Embryonic facial prominence (tissue), 1 donor: ENCODE measurements around the gene MAGI3.
"Not testable (repeated sequence)": the region's sequence is repeated elsewhere in the genome, so short reads cannot be mapped to it uniquely, and the experiment has no call there.

Source experiments
- DNase-seq: peaks from one replicate; pipeline ENCODE4 v3.0.0-alpha.2; 2016; ENCODE audit errors: extremely low spot score

Gene MAGI3

DNA sequence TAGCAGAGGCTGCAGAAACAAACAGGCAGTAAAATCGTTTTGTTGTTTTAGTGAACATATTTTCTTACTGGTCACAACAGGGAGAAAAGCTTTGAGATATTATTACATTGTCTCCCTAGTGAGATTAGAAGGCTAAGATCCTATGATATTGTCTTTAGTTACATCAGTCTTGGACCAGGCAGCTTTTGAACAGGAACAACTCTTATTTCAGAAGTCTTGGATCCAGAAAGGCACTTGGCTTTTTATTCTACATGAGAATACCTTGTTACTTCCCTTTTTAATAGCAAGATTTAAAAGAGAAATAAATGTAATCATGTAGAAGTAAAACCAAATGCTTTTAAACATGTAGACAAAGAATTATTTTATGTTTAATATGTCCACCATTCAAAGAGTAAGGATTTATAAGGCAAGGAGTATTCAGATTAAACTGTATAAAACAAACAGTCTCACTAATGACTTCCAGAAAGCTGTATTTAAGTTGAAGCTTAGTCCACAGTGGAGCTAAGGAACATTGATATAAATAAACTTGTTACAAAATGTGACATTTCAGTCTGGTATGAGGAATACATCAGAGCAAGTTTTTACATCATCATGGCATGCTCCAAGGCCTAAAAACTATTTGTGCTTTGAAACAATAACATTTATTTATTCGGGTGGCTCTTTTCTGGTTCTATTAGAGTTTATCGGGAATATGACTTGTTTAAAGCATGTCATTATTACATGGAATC is 296.7 kb downstream of the MAGI3 start:
- no peak for DNase-seq

GRCh38 chr1:113691184-113691583 is 300.9 kb downstream of the MAGI3 start:
- no peak for DNase-seq

DNA sequence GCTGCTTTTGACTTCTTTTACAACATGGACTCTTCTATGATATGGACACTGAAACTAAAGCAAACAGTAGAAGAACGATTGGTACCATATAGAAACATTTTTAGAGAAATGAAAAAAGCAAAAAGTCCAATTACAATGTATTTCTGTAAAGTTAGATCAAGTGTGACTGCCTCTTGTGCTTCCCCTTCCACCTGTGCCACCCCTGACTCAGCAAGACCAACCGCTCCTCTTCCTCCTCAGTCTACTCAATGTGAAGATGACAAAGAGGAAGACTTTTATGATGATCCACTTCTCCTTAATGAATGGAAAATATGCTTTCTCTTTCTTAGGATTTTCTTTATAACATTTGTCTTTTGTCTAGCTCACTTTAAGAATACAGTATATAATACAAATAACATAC is 302.0 kb downstream of the MAGI3 start:
- no peak for DNase-seq

- no peak for DNase-seq
These were observed 302.6 kb downstream of the MAGI3 start for GRCh38 chr1:113692824-113693431.

DNA sequence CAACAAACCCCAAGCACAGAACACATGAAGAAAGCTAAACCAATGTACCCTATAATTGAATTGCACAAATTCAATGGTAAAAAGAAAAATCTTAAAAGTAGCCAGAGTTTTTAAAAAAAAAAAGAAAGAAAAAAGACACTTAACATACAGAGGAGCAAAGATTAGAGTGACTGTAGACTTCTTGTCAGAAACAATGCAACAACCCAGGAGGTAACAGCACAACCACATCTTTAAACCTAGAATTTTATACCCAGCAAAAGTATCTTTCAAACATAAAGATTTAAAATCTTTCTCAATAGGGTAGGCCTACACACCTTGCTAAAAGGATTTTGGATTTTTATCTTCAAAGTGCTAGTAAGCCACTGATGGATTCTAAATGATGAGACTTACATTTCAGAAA is 304.6 kb downstream of the MAGI3 start:
- no peak for DNase-seq

GRCh38 chr1:113701429-113701828 is 311.1 kb downstream of the MAGI3 start:
- DNase-seq = no peak

GRCh38 chr1:113714606-113715269 is 324.4 kb downstream of the MAGI3 start:
- DNase-seq = no peak

DNA sequence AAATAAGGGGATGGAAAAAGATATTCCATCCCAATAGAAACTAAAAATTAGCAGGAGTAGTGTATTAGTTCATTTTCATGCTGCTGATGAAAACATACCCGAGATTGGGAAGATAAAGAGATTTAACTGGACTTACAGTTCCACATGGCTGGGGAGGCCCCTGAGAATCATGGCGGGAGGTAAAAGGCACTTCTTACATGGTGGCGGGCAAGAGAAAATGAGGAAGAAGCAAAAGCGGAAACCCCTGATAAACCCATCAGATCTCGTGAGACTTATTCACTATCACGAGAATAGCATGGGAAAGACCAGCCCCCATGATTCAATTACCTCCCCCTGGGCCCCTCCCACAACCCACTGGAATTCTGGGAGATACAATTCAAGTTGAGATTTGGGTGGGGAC is 327.2 kb downstream of the MAGI3 start:
- not testable (repeated sequence) for DNase-seq

DNA sequence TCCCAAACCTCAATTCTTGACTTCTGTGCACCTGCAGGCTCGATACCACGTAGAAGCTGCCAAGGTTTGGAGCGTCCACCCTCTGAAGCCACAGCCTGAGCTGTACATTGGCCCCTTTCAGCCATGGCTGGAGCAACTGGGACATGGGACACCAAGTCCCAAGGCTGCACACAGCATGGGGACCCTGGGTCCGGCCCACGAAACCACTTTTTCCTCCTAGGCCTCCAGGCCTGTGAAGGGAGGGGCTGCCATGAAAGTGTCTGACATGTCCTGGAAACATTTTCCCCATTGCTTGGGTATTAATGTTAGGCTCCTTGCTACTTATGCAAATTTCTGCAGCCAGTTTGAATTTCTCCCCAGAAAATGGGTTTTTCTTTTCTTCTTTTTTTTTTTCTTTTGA is 328.3 kb downstream of the MAGI3 start:
- not testable (repeated sequence) for DNase-seq

DNA sequence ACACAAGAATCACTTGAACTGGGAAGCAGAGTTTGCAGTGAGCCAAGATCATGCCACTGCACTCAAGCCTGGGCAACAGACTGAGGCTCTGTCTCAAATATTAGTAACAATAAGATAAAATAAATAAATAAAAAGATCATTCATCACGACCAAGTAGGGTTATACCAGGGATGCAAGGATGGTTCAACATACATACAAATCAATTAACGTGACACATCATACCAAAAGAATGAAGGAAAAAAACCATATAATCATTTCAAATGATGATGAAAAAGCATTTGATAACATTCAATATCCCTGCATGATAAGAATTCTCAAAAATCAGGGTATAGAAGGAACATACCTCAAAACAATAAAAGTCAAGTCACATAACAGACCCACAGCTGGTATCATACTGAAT is 330.7 kb downstream of the MAGI3 start:
- no peak for DNase-seq

GRCh38 chr1:113732802-113733201 is 342.5 kb downstream of the MAGI3 start:
- DNase-seq = no peak

GRCh38 chr1:113734357-113735055 is 344.2 kb downstream of the MAGI3 start:
- DNase-seq = no peak
